HFF-Myc (cell line): ENCODE measurements around the gene GTF2H3.

Experiments
- DNase-seq: peaks from one replicate; pipeline ENCODE4 v3.0.0-alpha.2; 2011; ENCODE audit warnings: low read depth; ENCODE audit errors: extremely low read depth
- H3K4me3 ChIP-seq: replicated peaks from 2 replicates; pipeline ENCODE4 v1.5.1; 2011; ENCODE audit warnings: low read depth, mild to moderate bottlenecking, control low read depth, low read length
- CTCF ChIP-seq: IDR thresholded peaks from 2 replicates; pipeline ENCODE4 v1.5.1; 2012; ENCODE audit warnings: mild to moderate bottlenecking, low read depth, low read length, control low read depth; ENCODE audit errors: missing control alignments

GTF2H3 gene

GRCh38 chr12:123657211-123657610 is 23.6 kb downstream of the GTF2H3 start:
- no peak overlapping the region for H3K4me3 ChIP-seq
- no peak for DNase-seq
- no peak for TF ChIP-seq CTCF

- no peak overlapping the region for H3K4me3 ChIP-seq
- peak; percentile 33 for DNase-seq
- TF ChIP-seq CTCF, result no peak
These were observed 26.5 kb downstream of the GTF2H3 start for GRCh38 chr12:123659996-123660727.

- no peak for TF ChIP-seq CTCF
- no peak for DNase-seq
- H3K4me3 ChIP-seq, result no peak overlapping the region
These were observed 34.1 kb downstream of the GTF2H3 start for GRCh38 chr12:123667771-123668170.

- peak within 1 kb of the TSS; percentile 85 for H3K4me3 ChIP-seq
- no peak for TF ChIP-seq CTCF
- DNase-seq, result peak; percentile 61
These were observed 37.5 kb downstream of the GTF2H3 start, which contains the start of gene TCTN2 for GRCh38 chr12:123670882-123671728. Gene TCTN2 (plus strand): TSS chr12:123671113. CDS start chr12:123671241, 128 bp downstream.

- H3K4me3 ChIP-seq, result peak overlapping the region; percentile 85
- TF ChIP-seq CTCF, result no peak
- no peak for DNase-seq
These were observed 38.2 kb downstream of the GTF2H3 start for GRCh38 chr12:123671876-123672275.

GRCh38 chr12:123675436-123675835 is 41.8 kb downstream of the GTF2H3 start:
- no peak for DNase-seq
- TF ChIP-seq CTCF, result no peak
- H3K4me3 ChIP-seq, result no peak overlapping the region
